ENCODE measurements around the gene TAF13. TPM values are rescaled to one million over a fixed set of nuclear protein-coding genes. Genes with fewer than 3 reads are reported as not detected.

The TAF13 gene
- total RNA-seq, 1 experiment from 2014 or later = 27.3 TPM

DNA sequence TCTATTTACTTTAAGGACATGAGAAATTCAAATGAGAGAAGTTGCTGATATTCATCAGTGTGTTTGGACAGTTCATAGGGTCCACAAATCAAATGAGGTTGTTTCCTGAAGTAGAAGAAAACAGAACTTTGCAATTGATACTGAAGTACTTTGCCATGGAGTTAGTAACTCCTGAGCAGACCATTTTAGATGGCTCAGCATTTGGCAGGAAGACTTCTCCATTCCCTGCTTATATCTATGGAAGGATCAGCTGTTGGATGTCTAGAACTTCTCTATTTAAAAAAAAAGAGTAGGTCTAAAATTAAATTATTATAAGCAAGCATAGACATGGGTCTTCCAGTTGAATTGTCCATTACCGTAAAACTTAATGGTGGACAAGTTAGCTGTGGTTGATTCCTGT is 19.8 kb upstream of the TAF13 start:
- intact Hi-C loops (cut with micrococcal nuclease) = no loop called here
- Histone ChIP-seq H3K27ac (ENCODE audit: low read depth, low read length) (no peak overlapping the region), H3K9ac (ENCODE audit: low read length) (no peak overlapping the region), H3K36me3 (ENCODE audit: control insufficient read depth in 1 of 2, insufficient read depth in 2 of 2, low read length in 2 of 2) (peaks cover 0 to 7% of the 10 kb centered on the region in 2 experiments; a peak in 1 of 4 replicates), H3K4me3 (replicated peaks in 1 of 2; ENCODE audit: low read depth in 1 of 2, low read length in 2 of 2) (no peak overlapping the region), H3K4me1 (ENCODE audit: control insufficient read depth in 1 of 2, insufficient read depth in 2 of 2, low read length in 2 of 2) (peaks cover 0 to 17% of the 10 kb centered on the region in 2 experiments; a peak in 2 of 4 replicates), H3K4me2 (ENCODE audit: low read length) (no peak overlapping the region), H2AFZ (ENCODE audit: low read depth, low read length, poor library complexity, severe bottlenecking) (no peak overlapping the region), H3K9me3 (ENCODE audit: control insufficient read depth in 1 of 2, insufficient read depth in 1 of 2, low read depth in 1 of 2, low read length in 2 of 2) (no peaks in the 10 kb centered on the region), H3K27me3 (ENCODE audit: insufficient read depth, low read length) (no peaks in the 10 kb centered on the region), H3K9me2 (ENCODE audit: insufficient read depth) (no peaks in the 10 kb centered on the region), H4K20me1 (ENCODE audit: insufficient read depth) (no peaks in the 10 kb centered on the region), H3K79me2 (ENCODE audit: insufficient read depth, low read length) (peaks cover 31% of the 10 kb centered on the region)
- ChIA-PET POLR2A (no interaction called here), CTCF (interaction anchor here (0.6 to 1.0 kb wide), 2 partner anchors 17 to 24 kb away, joined by 3 to 4 read pairs; a partner anchor contains a TSS), RAD21 (ENCODE audit: low non-redundant PET in 1 of 2, low total read pairs in 2 of 2, uncharacterized antibody in 2 of 2, unreplicated experiment in 2 of 2) (no interaction called here)
- no peak for TF ChIP-seq SP1 (IDR thresholded peaks at IDR 0.05; ENCODE audit: low read depth)
- TF ChIP-seq, protein P1, sequence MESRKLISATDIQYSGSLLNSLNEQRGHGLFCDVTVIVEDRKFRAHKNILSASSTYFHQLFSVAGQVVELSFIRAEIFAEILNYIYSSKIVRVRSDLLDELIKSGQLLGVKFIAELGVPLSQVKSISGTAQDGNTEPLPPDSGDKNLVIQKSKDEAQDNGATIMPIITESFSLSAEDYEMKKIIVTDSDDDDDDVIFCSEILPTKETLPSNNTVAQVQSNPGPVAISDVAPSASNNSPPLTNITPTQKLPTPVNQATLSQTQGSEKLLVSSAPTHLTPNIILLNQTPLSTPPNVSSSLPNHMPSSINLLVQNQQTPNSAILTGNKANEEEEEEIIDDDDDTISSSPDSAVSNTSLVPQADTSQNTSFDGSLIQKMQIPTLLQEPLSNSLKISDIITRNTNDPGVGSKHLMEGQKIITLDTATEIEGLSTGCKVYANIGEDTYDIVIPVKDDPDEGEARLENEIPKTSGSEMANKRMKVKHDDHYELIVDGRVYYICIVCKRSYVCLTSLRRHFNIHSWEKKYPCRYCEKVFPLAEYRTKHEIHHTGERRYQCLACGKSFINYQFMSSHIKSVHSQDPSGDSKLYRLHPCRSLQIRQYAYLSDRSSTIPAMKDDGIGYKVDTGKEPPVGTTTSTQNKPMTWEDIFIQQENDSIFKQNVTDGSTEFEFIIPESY (IDR thresholded peaks at IDR 0.05; ENCODE audit: extremely low read depth, insufficient replicate concordance, low read length) = no peak
- no peak for TF ChIP-seq ZFX (IDR thresholded peaks at IDR 0.05)
- no peak for TF ChIP-seq POLR2AphosphoS5 (IDR thresholded peaks at IDR 0.05; ENCODE audit: low read depth, low read length)
- TF ChIP-seq RAD21 (IDR thresholded peaks at IDR 0.05; ENCODE audit: low read depth) = no peak
- no peak for TF ChIP-seq SIN3A (IDR thresholded peaks at IDR 0.05; ENCODE audit: low read depth)
- no peak for TF ChIP-seq EZH2phosphoT487 (IDR thresholded peaks at IDR 0.05; ENCODE audit: borderline replicate concordance)
- TF ChIP-seq EGR1 (IDR thresholded peaks at IDR 0.05; ENCODE audit: low read depth) = no peak
- no peak for TF ChIP-seq ELF1 (IDR thresholded peaks at IDR 0.05; ENCODE audit: borderline replicate concordance, low read depth)
- TF ChIP-seq TCF7L2 (IDR thresholded peaks at IDR 0.05; ENCODE audit: borderline replicate concordance, extremely low read depth, insufficient read depth, insufficient read length) = no peak
- TF ChIP-seq JUND (IDR thresholded peaks at IDR 0.05) = no peak
- TF ChIP-seq, protein P2, sequence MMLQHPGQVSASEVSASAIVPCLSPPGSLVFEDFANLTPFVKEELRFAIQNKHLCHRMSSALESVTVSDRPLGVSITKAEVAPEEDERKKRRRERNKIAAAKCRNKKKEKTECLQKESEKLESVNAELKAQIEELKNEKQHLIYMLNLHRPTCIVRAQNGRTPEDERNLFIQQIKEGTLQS (IDR thresholded peaks at IDR 0.05) = no peak
- TF ChIP-seq SRF (IDR thresholded peaks at IDR 0.05; ENCODE audit: low read depth) = no peak
- TF ChIP-seq FOSL1 (IDR thresholded peaks at IDR 0.05; ENCODE audit: low read depth) = no peak
- TF ChIP-seq, protein P3, sequence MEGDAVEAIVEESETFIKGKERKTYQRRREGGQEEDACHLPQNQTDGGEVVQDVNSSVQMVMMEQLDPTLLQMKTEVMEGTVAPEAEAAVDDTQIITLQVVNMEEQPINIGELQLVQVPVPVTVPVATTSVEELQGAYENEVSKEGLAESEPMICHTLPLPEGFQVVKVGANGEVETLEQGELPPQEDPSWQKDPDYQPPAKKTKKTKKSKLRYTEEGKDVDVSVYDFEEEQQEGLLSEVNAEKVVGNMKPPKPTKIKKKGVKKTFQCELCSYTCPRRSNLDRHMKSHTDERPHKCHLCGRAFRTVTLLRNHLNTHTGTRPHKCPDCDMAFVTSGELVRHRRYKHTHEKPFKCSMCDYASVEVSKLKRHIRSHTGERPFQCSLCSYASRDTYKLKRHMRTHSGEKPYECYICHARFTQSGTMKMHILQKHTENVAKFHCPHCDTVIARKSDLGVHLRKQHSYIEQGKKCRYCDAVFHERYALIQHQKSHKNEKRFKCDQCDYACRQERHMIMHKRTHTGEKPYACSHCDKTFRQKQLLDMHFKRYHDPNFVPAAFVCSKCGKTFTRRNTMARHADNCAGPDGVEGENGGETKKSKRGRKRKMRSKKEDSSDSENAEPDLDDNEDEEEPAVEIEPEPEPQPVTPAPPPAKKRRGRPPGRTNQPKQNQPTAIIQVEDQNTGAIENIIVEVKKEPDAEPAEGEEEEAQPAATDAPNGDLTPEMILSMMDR (IDR thresholded peaks at IDR 0.05 in 2 of 3, conservative IDR thresholded peaks at IDR 0.05 in 1 of 3; ENCODE audit: borderline replicate concordance in 1 of 3, insufficient read depth in 1 of 3, low read depth in 2 of 3, low read length in 2 of 3) = no peak
- TF ChIP-seq CEBPB (IDR thresholded peaks at IDR 0.05; ENCODE audit: low read depth) = no peak
- no peak for TF ChIP-seq ZNF274 (IDR thresholded peaks at IDR 0.05; ENCODE audit: low read depth, low read length)
- TF ChIP-seq YY1 (IDR thresholded peaks at IDR 0.05; ENCODE audit: extremely low read depth, insufficient replicate concordance, low read depth, low read length) = no peak
- TF ChIP-seq, protein P4, sequence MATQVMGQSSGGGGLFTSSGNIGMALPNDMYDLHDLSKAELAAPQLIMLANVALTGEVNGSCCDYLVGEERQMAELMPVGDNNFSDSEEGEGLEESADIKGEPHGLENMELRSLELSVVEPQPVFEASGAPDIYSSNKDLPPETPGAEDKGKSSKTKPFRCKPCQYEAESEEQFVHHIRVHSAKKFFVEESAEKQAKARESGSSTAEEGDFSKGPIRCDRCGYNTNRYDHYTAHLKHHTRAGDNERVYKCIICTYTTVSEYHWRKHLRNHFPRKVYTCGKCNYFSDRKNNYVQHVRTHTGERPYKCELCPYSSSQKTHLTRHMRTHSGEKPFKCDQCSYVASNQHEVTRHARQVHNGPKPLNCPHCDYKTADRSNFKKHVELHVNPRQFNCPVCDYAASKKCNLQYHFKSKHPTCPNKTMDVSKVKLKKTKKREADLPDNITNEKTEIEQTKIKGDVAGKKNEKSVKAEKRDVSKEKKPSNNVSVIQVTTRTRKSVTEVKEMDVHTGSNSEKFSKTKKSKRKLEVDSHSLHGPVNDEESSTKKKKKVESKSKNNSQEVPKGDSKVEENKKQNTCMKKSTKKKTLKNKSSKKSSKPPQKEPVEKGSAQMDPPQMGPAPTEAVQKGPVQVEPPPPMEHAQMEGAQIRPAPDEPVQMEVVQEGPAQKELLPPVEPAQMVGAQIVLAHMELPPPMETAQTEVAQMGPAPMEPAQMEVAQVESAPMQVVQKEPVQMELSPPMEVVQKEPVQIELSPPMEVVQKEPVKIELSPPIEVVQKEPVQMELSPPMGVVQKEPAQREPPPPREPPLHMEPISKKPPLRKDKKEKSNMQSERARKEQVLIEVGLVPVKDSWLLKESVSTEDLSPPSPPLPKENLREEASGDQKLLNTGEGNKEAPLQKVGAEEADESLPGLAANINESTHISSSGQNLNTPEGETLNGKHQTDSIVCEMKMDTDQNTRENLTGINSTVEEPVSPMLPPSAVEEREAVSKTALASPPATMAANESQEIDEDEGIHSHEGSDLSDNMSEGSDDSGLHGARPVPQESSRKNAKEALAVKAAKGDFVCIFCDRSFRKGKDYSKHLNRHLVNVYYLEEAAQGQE (IDR thresholded peaks at IDR 0.05; ENCODE audit: low read depth) = no peak
- BruUV-seq (replicated peaks) = no TSS peak
- DNase-seq (ENCODE audit: low read depth, low spot score) (no peak), ATAC-seq (no peak)
